SK-N-MC (cell line): ENCODE results near the gene MMS19.

ENCODE experiments used
- EZH2 ChIP-seq: fragments of 200-600 bp; sonication (generic); IDR thresholded peaks from one replicate; pipeline ENCODE4 v1.6.1; 2017; ENCODE audit warnings: antibody characterized with exemption
- POLR2AphosphoS5 ChIP-seq: IDR thresholded peaks from 2 replicates; pipeline ENCODE4 v1.6.1; 2012; ENCODE audit warnings: mild to moderate bottlenecking, low read depth, low read length, borderline replicate concordance

DNA sequence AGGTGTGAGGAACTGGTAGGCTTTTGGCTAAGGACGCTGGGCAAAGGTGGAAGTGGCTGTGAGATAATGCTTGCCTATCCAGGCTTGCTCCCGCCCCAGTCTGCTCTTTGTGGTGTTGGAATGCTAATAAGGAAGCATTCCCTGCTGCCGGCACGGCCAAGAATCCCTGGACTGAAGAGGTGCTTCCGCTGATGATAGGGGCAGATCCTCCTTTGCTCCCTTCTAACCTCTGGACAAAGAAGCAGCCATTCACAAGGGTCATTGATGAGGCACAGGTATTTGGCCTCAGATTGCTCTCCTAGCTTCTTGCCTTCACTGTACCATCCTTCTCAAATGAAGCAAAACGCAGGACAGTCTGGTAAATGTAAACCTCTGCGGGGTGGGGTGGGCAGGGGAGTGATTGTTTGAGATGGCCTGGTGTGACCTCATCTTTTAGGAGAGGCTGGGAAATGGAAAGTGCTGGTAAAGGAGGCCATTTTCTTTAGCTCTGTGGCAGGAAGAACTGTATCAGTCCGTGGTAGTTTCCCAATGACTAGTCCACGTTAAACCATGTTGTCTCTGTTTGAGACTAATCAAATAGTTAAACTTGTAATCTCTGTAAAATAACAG is 70.5 kb downstream of the MMS19 start:
- TF ChIP-seq POLR2AphosphoS5, result no peak; the same call in 1 of the 2 replicates
- TF ChIP-seq EZH2, result no peak
